ENCODE results near the gene CLEC9A. TPM values are rescaled to one million over a fixed set of nuclear protein-coding genes. Genes with fewer than 3 reads are reported as not detected.

Gene CLEC9A
- total and polyA plus RNA-seq, 9 of the 15 experiments (the other 6 are each of a cell fraction or from before 2014, with no cell fraction given) = not detected

DNA sequence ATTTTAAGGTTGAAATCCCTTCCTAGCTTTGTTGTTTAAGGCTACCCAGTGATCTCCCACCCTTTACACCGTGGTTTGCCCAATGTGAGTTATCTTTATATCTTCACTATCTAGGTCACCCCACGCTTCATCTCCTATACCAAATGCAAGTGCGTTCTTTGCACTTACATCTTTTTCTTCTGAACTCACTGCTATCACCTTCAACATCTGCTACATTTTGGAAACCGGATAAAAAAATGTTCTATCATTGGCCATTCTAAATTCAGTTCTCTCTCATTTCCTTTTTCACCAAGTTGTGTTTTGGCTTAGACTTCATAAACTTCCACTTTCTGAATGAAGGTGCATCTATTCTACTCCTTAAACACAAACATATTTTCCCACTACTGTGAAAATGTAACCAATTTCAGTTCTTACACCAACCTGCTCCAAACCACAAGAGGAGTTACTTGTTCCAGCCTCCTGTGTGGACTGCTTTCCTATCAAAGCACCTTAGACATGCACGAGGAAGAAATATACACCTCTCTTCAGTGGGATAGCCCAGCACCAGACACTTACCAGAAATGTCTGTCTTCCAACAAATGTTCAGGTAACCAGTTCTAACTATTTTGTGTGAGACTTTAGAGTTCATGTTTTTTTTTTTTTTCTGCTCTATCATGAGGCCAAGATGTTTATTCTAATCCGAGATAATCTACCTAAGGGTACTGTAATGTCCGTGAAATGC is 21.9 kb downstream of the CLEC9A start (continued):
- TF ChIP-seq, protein P1, sequence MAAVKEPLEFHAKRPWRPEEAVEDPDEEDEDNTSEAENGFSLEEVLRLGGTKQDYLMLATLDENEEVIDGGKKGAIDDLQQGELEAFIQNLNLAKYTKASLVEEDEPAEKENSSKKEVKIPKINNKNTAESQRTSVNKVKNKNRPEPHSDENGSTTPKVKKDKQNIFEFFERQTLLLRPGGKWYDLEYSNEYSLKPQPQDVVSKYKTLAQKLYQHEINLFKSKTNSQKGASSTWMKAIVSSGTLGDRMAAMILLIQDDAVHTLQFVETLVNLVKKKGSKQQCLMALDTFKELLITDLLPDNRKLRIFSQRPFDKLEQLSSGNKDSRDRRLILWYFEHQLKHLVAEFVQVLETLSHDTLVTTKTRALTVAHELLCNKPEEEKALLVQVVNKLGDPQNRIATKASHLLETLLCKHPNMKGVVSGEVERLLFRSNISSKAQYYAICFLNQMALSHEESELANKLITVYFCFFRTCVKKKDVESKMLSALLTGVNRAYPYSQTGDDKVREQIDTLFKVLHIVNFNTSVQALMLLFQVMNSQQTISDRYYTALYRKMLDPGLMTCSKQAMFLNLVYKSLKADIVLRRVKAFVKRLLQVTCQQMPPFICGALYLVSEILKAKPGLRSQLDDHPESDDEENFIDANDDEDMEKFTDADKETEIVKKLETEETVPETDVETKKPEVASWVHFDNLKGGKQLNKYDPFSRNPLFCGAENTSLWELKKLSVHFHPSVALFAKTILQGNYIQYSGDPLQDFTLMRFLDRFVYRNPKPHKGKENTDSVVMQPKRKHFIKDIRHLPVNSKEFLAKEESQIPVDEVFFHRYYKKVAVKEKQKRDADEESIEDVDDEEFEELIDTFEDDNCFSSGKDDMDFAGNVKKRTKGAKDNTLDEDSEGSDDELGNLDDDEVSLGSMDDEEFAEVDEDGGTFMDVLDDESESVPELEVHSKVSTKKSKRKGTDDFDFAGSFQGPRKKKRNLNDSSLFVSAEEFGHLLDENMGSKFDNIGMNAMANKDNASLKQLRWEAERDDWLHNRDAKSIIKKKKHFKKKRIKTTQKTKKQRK (IDR thresholded peaks at IDR 0.05; ENCODE audit: borderline replicate concordance, low read depth, low read length) = no peak
- TF ChIP-seq MCM7 (IDR thresholded peaks at IDR 0.05) = no peak

DNA sequence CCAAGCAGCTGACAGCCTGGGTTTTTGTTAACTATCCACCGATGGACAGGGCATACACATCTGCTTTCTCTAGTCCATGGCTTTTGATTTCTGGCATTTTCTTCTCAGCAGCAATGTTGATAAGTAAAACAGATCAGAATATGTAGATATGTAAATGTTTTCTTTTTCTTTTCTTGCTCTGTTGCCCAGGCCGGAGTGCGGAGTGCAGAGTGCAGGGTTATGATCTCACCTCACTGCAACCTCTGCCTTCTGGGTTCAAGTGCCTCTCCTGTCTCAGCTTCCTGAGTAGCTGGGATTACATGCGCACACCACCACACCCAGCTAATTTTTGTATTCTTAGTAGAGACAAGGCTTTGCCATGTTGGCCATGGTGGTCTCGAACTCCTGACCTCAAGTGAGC is 27.9 kb downstream of the CLEC9A start:
- Histone ChIP-seq H3K27me3 (ENCODE audit: control insufficient read depth in 2 of 2, insufficient read depth in 2 of 2, low read length in 2 of 2) (no peaks in the 10 kb centered on the region), H2AFZ (ENCODE audit: low read depth, low read length) (no peak overlapping the region), H3K9me3 (replicated peaks; ENCODE audit: control insufficient read depth, insufficient read depth, low read depth, low read length) (no peaks in the 10 kb centered on the region), H3K79me2 (ENCODE audit: control insufficient read depth, insufficient read depth, low read length) (no peaks in the 10 kb centered on the region), H3K4me1 (replicated peaks in 1 of 2; ENCODE audit: control insufficient read depth in 2 of 2, insufficient read depth in 2 of 2, low read length in 2 of 2) (no peaks in the 10 kb centered on the region), H4K20me1 (replicated peaks; ENCODE audit: control insufficient read depth, insufficient read depth, low read length) (no peaks in the 10 kb centered on the region), H3K4me3 (no peak overlapping the region), H3K9ac (ENCODE audit: insufficient read depth in 1 of 2, low read depth in 2 of 2, low read length in 2 of 2) (no peak overlapping the region), H3K4me2 (ENCODE audit: insufficient read depth, low read length) (no peak overlapping the region), H3K36me3 (ENCODE audit: control insufficient read depth, insufficient read depth, low read length) (no peaks in the 10 kb centered on the region), H3K27ac (ENCODE audit: extremely low read depth, low read depth, low read length) (no peak overlapping the region), H3K9me1 (ENCODE audit: control insufficient read depth, insufficient read depth, low read length) (no peaks in the 10 kb centered on the region)
- WGBS (ENCODE audit: insufficient coverage, low coverage, missing lambda C conversion rate) = 17% methylated on average over 4 of the region's 5 CpGs
- POLR2A ChIA-PET = no interaction called here
- ATAC-seq (no peak), FAIRE-seq (no peak), DNase-seq (ENCODE audit: extremely low read depth in 1 of 4, low spot score in 3 of 4) (no peak)
- no TSS peak for BruUV-seq (replicated peaks)
- in situ Hi-C loops (cut with MboI) = no loop called here
- intact Hi-C loops (cut with micrococcal nuclease) = no loop called here
- CTCF ChIA-PET (ENCODE audit: low intra/inter-chr PET ratio) = no interaction called here
- TF ChIP-seq FUS (optimal IDR thresholded peaks at IDR 0.05; ENCODE audit: low read depth, low read length) = no peak
- TF ChIP-seq, protein P2, sequence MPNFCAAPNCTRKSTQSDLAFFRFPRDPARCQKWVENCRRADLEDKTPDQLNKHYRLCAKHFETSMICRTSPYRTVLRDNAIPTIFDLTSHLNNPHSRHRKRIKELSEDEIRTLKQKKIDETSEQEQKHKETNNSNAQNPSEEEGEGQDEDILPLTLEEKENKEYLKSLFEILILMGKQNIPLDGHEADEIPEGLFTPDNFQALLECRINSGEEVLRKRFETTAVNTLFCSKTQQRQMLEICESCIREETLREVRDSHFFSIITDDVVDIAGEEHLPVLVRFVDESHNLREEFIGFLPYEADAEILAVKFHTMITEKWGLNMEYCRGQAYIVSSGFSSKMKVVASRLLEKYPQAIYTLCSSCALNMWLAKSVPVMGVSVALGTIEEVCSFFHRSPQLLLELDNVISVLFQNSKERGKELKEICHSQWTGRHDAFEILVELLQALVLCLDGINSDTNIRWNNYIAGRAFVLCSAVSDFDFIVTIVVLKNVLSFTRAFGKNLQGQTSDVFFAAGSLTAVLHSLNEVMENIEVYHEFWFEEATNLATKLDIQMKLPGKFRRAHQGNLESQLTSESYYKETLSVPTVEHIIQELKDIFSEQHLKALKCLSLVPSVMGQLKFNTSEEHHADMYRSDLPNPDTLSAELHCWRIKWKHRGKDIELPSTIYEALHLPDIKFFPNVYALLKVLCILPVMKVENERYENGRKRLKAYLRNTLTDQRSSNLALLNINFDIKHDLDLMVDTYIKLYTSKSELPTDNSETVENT (CRISPR knock-in tag; IDR thresholded peaks at IDR 0.05) = no peak
- TF ChIP-seq ZNF133 (CRISPR knock-in tag; IDR thresholded peaks at IDR 0.05) = no peak
- no peak for TF ChIP-seq HIVEP1 (CRISPR knock-in tag; IDR thresholded peaks at IDR 0.05)
- TF ChIP-seq ZNF174 (CRISPR knock-in tag; IDR thresholded peaks at IDR 0.05) = no peak
- no peak for TF ChIP-seq EZH2 (IDR thresholded peaks at IDR 0.05; ENCODE audit: borderline replicate concordance, low read depth, low read length)
- TF ChIP-seq ZNF780A (CRISPR knock-in tag; IDR thresholded peaks at IDR 0.05) = no peak
